NCI-H2196 treated with DMSO at 0.1 percent for 48 hours (cell line): ENCODE data around the gene CSNK2A3.

ENCODE experiments used
- DNase-seq: peaks from one replicate; lab custom pipeline; 2025; ENCODE audit not compliant: unreplicated experiment; lab: John Stamatoyannopoulos, UW

The CSNK2A3 gene

GRCh38 chr11:11338304-11338703, 14.7 kb downstream of the CSNK2A3 start:
- no peak for DNase-seq

DNA sequence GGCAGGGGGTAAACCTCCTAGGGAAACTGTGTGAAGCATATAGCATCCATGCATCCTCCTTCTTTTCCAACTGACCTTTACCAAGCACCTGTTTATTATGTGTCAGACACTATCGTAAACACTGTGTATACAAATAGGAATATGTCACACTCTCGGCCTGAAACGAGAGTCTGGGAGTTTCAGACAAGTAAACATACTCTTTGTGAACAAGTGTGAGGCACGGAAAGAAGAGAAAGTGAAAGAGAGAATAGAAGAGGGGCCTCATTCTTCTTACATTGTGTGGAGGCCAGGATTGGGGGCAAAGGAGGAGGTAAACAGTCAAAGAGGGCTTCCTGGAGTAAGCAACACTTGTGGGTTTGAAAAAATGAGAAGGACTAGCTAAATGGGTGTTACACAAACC, 16.4 kb downstream of the CSNK2A3 start:
- DNase-seq, result no peak

GRCh38 chr11:11335043-11335442, 18.0 kb downstream of the CSNK2A3 start:
- no peak for DNase-seq

- DNase-seq, result no peak
These were observed 18.4 kb downstream of the CSNK2A3 start for GRCh38 chr11:11334607-11335006.

- DNase-seq, result no peak
These were observed 20.8 kb downstream of the CSNK2A3 start for GRCh38 chr11:11332141-11332710.

DNA sequence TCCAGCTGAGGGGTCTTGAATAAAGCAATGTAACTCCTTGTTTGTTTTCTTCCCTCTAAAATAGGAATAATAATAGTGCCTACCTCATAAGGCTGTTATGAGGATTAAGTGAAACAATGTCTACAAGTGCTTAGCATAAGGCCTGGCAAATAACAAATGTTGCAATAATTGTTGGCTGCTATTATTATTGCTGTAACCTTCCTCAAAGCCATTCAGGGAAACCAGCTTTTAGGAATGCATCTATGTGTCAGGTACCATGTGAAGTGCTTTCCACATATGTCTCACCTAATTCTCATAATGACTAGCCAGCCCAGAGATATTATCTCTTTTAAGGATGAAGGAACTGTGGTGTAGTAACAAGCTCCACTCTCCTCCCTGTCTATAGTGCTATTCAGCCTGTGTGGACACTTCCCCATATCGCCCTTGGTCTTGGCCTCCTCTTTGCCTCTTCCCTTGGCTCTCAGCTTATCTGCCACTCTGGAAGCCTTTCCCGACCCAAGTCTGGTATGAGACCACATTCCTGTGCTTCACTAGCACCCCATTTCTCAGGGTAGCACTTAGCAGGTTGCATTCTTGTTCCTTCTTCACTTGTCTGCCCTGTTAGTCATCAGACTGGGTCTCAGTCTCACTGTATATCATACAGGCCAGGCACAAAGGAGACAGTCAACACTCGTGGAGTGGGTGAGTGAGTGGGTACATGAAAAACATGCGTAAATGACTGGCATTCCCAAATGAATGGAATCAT, 23.8 kb downstream of the CSNK2A3 start:
- DNase-seq, result no peak

DNA sequence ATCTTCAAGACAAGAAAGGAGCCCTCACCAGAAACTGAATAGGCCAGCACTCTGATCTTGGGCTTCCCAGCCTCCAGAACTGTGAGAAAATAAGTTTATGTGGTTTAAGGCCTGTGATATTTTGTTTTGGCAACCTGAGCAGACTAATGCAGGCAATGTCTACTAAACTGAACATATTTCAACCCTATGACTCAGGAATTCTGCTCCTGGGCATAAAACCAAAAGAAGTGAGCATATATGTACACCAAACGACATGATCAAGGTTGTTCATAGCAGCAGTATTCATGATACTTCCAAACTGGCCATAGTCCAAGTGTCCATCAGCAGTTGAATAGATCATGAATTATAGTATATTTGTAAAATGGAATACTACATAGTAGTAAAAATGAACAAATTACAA, 29.0 kb downstream of the CSNK2A3 start:
- no peak for DNase-seq

GRCh38 chr11:11322101-11322500, 30.9 kb downstream of the CSNK2A3 start:
- no peak for DNase-seq

DNA sequence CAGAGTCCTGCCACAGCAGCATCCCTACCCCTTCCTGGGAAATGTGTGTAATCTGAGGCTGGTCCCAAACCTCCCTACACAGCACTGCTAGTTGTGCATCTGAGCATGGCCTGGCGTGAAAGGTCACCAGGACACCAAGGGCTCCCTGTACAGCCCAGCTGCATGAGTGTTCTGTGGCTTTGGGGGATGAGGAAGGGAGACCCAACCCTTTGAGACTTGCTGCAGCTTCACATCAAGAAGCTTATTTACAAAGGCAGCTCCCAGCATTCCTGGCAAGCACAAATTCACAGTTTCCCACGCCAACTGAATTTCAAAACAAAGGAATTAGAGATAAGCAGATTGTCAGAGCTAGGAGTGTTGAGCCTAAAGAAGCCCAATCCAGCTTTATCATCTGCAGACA, 32.2 kb downstream of the CSNK2A3 start:
- DNase-seq, result no peak

GRCh38 chr11:11318961-11319360, 34.1 kb downstream of the CSNK2A3 start:
- DNase-seq, result no peak

GRCh38 chr11:11318461-11318860, 34.6 kb downstream of the CSNK2A3 start:
- DNase-seq, result no peak

- no peak for DNase-seq
These were observed 36.3 kb downstream of the CSNK2A3 start for GRCh38 chr11:11316651-11317230.

DNA sequence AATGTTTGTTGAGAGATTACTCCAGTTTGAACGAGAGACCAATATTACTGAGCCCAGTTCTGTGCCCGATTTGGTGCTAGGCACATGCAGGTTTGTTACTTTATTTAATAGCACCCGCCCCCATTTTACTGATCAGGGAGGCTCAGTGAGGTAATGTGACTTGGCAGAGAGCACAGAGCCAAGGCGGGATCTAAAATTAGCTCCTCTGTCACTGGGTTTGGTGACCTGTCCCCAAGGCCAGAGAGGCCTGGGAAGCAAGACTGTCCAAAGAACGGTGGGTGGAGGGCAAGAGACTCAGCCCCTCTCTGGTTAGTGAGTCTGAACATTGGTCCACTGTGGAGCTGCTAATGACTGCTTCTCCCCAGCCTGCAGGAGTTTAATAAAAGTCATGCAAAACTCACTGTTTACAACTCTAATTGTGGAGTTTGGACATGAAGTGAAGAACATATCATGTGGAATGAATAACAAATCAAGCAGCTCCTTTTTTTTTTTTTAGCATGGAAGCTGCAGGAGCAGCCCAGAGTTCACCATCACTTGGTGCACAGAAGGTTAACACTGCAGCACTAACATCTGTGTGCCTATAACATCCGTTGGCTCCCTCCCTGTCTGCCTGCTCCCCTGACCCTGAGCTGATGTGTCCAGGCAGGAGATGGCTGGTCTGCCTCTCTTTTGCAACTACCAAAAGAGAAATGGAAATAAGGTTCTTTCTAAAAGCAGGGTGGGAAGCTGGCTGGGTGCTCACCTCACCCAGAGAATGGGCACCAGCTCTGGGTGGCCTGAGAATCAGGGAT, 39.0 kb downstream of the CSNK2A3 start:
- DNase-seq, result no peak

GRCh38 chr11:11313426-11313825, 39.6 kb downstream of the CSNK2A3 start:
- no peak for DNase-seq

DNA sequence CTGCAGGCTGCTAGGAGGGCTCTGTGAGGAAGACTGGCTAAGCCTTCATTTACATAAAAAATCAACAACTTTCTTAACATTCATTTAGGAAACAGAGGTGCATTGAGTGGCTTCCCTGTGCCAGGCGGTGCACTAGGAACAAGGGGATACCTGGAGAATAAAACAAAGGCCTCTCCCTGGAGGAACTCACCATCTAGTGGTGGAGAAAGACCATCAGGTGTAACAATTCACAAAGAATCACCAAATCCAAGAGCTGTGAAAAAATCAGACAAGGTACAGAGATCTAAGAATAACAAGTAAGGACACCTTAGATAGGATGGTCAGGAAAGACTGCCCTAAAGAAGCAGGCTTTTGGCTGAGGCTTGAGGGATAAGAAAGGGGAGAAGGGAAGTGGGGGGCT, 40.3 kb downstream of the CSNK2A3 start:
- no peak for DNase-seq

DNA sequence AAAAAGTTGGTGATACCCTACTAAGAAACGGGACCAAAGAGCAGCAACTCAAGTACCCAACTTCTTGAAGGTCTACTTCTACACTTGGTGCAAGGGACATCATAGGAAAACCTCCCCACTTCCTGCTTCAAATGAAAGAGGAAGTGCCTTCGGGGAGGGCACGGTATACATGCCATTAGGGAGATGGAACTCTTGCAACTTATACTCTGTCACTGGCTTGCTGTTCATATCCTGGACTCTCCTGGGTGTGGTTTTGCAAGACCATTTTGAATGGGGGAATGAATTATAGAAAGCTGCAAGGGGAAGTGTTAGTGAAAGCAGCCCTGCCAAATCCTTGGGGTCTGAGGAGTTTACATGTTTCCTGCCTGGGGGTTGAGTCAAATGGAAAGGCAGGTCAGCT, 41.9 kb downstream of the CSNK2A3 start:
- DNase-seq, result no peak

GRCh38 chr11:11309906-11310305, 43.1 kb downstream of the CSNK2A3 start:
- no peak for DNase-seq

- no peak for DNase-seq
These were observed 44.8 kb downstream of the CSNK2A3 start for GRCh38 chr11:11308249-11308648.

DNA sequence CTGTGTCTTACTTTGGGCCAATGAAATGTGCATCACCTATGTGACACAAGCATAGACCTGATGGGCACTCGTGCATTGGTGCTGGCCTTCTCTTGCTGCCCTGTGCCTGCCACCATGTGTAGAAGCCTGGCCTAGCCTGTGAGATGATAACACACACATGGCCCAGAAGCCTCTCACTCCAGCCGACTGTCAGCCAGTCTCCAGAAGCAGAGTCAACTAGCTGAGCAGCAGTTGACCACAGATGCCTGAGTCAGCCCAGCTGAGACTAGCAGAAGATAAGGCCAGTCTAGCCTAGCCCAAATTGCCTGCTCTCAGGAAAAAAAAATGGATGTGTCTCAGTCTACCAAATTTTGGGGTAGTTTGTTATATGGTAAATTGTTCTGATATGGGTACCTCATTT, 46.2 kb downstream of the CSNK2A3 start:
- DNase-seq, result no peak

GRCh38 chr11:11304550-11304949, 48.5 kb downstream of the CSNK2A3 start:
- no peak for DNase-seq

GRCh38 chr11:11302565-11302964, 50.5 kb downstream of the CSNK2A3 start:
- no peak for DNase-seq
